ENCODE measurements around the gene HYAL1. TPM values are rescaled to one million over a fixed set of nuclear protein-coding genes. Genes with fewer than 3 reads are reported as not detected.

HYAL1 gene
- total RNA-seq, 1 donor from 2014 or later: 1.1 TPM

DNA sequence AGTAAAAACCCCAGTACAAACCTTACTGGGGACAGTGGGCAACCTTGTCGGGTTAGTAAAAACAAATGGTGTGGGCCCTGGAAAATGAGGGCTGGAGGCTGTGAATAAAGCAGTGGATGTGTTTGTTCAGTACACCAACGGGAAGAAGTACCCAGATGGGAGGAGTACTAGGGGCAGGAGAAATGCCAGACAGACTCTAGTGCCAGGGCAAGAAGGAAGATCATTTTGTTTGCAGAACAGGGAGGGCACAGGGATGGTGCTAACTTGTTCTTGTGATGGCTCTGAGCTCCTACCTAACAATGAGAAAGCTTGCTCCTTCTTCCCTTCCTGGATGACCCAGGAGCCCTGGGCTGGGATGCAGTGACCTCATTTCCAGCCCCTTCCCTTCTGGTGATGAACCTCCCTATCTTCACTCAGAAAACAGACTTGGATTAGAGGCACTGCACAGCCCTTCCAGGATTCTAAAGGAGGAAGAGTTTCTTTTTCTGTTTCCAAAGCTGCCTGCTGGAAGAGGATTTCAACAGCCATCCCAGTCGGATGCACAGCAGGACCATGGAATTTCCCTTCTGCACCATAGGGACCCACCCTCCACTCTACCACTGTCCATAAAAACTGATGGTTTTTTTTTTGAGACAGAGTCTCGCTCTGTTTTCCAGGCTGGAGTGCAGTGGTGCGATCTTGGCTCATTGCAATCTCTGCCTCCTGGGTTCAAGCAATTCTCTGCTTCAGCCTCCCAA, 31.1 kb upstream of the HYAL1 start:
- DNase-seq: no peak

DNA sequence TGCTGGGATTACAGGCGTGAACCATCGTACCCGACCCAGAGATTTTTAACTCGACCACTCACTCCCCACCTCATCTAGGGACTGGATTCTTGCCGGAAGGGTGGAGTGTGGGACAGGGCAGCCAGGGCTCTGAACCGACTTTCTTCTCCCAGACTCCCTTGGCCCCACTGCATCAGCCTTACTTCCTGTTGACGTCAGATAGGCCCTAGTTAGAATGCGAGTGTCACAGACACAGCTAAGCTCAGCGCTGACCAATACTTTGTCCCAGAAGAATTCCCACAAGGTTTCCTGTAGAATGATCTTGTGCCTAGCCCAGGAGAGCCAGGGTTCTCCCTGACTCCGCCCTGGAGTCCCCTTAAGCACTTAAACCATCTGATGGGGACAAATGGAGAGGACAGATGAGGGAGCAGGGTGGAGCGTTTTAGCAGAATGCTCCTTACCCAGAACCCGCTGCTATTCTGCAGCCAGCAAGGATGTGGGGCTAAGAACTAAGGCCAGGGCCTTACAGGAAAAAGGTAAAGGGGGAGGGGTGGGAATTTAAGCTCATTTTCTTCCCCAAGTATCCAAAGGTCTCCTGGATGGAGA, 30.5 kb upstream of the HYAL1 start:
- DNase-seq: peak; percentile 24

GRCh38 chr3:50331364-50331907, 28.1 kb upstream of the HYAL1 start:
- no peak for DNase-seq

DNA sequence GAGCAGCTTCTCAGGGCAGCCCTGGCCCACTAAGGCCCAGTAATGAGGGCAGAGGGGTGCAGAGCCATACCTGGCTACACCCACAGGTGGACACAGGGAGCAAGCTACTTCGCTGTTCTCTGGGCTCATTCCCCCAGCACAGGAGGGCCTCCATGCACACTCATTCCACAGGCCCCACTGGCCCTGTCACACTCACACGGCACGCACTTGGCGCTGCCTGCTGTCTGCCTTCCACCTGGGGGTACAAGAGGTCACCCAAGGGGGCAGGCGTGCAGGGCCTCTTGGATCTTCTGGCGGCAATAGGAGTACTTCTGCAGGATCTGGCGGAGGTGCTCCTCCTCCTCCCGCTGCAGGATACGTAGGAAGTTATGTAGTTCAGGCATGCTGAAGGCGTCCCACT, 27.0 kb upstream of the HYAL1 start:
- no peak for DNase-seq

DNA sequence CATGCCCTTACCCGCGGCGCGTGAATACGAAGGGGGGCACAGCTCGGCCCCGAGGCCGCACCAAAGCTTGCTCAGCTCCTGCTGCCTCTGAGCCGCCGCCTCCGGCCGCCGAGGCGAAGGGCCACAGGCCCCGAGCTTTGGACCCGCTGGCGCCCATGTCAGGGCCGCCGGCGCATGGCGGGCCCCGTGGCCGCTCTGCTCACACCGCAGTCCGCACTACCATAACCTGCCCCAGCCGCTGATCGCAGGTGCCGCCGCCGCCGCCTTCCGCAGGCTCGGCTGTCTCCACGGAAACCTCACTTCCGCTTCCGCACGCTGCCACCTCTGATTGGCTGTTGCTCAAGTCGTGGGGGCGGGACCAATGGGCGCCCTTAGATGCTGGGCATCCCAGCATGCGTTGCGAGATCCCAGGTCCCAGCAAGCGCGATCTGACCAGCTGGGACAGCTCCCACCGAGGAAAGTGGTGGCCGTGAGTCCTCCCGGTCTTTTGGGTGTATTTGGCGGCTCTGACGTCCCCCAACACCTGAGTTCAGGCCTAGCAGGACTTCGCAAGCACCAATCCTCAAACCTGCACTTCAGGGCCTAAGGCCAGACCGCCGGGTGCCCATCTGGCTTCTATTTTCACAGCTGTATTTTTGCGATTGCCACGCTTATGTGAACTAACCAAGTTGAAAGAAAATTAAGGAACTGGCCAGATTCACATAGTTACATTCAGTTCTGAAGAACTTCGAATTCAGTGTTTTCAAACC, 24.7 kb upstream of the HYAL1 start, which contains the start of gene TUSC2:
Gene TUSC2 (minus strand): TSS at position 281 of the 749 bp plus-strand sequence. CDS start 124 bp downstream, at position 157.
- DNase-seq: peak; percentile 90

GRCh38 chr3:50327129-50327528, 23.8 kb upstream of the HYAL1 start:
- no peak for DNase-seq

- DNase-seq: no peak
Observed at GRCh38 chr3:50326182-50326541, 22.8 kb upstream of the HYAL1 start.

DNA sequence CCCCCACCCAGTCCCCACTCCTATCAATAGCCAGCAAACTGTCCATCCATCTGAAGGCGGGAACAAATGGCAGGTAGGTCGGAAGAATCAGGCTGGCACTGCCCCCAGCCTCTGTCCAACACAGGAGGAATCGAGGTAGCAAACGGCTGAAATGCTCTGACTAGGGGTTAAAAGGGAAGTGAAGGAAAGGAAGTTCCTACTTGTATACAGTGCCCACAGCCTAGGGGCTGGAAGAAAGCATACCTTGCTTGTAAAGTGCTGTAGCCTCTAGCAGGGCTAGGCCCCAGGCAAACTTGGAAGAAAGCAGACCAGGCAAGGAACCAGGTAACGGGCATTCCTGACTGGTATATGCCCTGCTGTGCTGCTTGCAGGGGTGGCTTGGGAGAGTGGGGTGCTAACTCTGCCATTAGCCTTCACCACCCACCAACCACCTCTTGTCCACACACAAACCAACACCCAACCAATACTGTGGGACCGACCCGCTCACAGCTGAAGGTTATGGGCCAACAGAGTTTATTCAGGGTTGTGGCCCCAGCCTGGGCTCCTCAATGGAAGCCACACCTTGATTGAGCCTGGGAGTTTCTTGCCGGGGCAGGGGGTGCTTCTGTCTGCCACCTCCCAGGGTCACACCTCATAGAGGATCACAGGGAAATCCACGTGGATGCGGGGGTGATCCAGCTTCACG, 22.3 kb upstream of the HYAL1 start:
- DNase-seq: no peak

- DNase-seq: no peak
Observed at GRCh38 chr3:50325113-50325480, 21.7 kb upstream of the HYAL1 start.

DNA sequence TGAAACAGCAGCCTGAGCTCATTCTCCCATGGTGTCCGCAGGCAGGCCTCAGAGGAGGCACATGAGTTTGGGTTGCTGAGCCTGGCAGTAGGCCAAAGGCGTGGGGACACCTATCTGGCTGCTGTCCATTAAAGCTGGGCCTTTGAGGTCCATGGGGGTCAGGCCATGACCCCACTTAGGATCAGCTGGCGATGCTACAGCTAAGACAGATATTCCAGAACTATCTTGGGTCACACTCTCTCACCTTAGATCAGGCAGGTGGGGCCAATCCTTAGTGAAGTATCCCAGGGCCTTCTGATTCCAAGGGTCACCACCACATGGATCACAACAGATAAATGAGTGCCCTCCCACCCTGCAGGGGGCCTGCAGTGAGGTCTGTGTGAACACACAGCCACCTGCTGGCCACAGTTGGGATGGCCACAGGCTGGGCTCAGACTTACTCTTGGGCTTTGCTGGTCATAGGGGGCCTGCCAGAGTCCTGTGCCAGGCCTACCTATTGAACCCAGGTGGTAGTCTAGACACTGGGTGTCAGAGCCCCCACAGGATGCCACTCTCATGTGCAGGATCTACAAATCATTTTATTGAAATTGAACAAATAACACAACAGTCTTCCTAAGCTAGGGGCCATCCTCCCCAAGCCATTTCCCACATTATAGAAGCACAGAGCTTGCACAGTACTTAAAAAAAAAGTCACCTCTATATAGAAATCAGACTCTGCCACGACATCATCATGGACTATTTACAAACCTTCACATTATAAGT, 21.2 kb upstream of the HYAL1 start:
- no peak for DNase-seq

GRCh38 chr3:50323614-50324199, 20.3 kb upstream of the HYAL1 start:
- DNase-seq: peak; percentile 23

DNA sequence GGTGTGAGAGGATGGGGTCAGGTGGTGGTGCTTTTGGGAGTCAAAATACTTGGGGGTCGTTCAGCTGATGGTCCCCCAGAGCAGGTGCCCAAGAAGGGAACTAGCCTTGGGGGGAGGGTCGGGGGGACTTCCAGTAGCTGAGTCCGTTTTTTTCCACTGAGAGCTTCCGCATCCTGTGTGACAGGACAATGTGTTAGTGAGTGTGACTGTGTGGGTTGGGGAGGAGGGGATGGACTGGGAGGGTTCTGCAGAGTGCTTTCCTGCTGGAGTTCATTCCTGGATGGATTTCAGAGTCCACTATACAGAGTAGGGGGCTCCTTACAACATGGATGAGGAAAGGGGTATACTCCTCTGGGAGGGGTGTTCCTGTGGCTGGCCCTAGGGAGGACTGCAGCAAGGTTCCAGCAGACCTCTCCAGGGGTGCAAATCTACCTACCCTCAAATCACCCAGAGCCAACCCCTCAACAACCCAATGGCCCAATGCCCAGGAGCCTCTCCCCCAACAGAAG, 19.8 kb upstream of the HYAL1 start:
- DNase-seq: peak; percentile 49

- DNase-seq: peak; percentile 49
Observed at GRCh38 chr3:50322386-50323091, 19.2 kb upstream of the HYAL1 start, which contains the start of gene HYAL2. Gene HYAL2 (minus strand): TSS chr3:50322745. CDS start chr3:50320489, 2,256 bp downstream.

DNA sequence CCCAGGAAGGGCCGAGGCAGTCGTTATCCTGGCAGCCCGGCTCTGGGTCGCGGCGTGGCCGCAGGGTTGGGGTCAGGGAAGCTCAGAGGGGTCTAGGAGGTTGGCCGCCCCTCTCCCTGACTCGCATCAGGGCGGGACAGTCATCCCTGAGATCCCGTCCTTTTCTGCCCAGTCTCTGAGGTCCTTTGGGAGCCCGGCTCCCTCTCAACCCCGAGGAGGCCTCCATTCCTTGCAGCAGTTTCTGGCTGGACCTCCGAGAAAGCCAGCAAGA, 18.7 kb upstream of the HYAL1 start:
- DNase-seq: no peak

DNA sequence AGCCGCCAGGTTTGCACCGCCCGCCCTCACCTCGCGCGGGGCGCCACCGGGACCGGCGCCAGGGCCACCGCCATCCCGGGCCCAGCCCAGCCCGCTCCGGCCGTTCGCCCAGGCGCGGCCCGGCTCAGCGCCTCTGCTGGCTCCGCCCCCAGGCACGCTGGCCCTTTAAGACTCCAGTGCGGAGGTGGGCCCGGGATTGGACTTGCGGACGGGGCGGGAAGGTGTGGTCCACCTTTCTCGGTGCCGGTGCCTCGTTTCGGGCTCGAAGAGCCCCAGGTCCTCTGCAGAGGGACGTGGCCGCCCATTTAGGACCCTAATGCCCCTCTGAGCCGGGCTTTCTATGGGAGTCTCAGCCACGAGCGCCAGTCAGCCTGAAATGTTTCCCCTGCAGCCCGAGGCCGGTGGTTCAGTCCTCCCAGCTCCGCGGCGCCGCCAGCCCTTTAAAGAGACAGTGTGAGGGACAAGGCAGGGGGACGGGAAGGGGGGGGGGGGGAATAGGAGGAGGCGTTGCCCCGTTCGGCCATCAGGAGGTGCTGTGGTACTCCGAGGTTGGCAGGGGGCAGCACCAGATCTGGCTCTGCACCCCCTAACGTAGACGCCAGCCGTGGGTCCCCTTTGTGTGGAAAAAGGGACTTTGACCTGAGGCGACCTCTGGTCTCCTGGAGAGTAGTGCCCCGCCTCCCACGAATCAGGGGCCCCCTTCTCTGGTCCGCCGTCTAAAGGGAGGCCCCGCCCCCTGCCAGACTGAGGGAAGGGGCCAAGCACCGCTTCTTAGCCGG, 18.2 kb upstream of the HYAL1 start:
- DNase-seq: peak; percentile 89

GRCh38 chr3:50320853-50321335, 17.5 kb upstream of the HYAL1 start:
- DNase-seq: peak; percentile 58

DNA sequence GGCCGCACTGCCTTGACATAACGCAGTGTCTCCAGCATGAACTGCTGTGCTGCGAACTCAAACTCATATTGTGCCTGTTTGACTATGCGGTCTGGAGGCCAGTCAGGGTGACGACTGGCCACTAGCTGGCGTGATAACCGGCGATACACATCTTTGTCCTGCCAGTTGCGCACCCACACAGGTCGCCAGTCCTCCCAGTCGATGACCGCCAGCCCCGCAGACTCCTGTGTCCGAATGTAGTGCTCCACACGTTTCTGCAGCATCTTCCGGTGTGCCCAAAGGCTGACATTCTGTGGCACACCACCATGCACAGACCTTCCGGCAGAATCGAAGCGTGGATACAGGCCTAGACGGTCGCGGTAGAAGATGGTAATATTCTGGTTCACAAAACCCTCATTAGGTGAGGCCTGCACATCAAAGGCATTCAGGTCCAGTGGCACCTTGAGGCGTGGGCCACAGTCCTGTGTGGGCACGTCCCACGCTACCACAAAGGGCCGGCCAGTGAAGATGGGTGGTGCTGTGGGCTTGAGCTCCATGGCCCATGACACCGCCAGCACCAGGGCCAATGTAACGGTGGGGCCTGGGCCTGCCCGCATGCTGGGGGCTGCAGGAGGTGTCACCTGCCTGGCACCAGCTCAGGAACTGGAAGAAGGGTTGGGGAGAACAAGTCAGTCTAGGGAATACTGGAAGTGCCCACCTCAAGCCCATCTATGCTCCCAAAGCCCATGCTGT, 16.7 kb upstream of the HYAL1 start:
- no peak for DNase-seq

GRCh38 chr3:50319181-50319893, 16.0 kb upstream of the HYAL1 start:
- no peak for DNase-seq
